Activated T-cell treated with anti-CD3 and anti-CD28 coated beads, Interleukin-2, amount 50 U/mL, for 48 hours (primary cell): ENCODE results near the gene ARHGAP25.

ENCODE experiments used
- DNase-seq, 2 experiments: peaks; one replicate each; pipeline ENCODE4 v3.0.0-alpha.2; 2020

Gene ARHGAP25

GRCh38 chr2:68734688-68735525 is at the start of gene ARHGAP25:
Gene ARHGAP25, plus strand, starts transcription at chr2:68734811. Its CDS starts 389 bp downstream, at chr2:68735200.
- peak; percentile 73 to 75 for DNase-seq

- DNase-seq, result no peak
These were observed 48.4 kb upstream of the ARHGAP25 start for GRCh38 chr2:68686178-68686577.

DNA sequence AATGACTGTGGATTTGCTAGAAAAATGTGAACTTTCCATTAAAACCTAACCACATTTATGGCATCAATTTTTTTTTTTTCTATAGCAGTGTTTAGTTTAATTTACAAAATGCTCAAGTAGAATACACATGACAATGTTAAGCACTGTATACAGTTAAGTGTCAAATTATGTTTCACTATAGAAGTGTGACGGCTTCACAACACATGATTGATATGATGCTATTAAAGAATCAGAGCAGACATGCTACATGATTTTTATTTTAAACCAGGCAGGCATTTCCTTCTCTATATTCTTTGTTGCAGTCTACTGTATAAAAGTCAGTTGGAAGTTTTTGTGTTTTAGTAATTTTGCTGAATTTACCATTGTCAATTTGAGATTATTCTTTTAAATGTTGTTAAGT is 47.6 kb upstream of the ARHGAP25 start:
- no peak for DNase-seq

DNA sequence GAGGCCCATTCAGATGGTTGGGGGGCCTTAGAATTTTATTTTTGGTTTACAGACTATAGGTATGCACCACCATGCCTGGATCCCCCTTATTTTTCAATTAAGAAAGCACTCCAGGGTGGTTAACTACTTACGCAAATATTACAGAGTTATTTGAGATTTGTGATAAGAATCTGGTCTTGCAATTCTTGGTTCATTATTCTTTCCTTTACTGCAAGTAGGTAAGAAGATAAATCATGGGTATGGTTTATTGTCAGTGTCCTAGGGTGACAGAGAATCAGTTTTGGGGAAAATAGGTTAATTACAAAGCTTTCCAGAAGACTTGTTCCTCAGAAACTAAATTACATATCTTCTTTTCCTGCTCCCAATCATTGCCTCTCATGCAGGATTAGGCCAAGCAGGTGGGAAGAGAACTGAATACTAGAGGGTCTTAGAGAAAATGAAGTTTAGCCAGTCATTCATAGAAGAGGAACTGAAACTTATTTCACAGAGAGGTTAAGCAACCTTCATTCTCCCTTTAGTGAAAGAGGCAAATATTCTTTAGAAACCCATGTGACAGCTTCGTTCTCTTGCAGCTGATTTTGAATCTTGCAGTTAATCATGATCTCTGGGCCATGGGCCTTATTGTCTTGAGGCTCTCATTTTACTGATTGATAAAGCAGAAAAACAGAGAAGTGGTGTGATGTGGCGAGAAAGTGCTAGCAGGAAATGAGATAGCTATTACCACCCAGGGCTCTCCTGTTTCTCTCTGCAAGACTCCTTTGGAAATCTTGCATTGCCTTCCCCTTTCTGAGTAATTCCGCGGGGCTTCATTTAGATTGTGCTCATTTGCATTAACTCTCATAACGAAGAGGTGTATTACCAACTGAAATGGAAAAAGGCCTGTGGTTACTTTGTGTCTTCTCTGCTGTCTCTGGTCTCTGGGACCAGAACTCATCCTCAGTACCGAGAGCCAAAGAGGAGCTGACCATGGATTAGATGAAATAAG is 44.8 kb upstream of the ARHGAP25 start:
- peak in 1 of 2 experiments; percentile 34 for DNase-seq

GRCh38 chr2:68690851-68691250 is 43.8 kb upstream of the ARHGAP25 start:
- no peak for DNase-seq

DNA sequence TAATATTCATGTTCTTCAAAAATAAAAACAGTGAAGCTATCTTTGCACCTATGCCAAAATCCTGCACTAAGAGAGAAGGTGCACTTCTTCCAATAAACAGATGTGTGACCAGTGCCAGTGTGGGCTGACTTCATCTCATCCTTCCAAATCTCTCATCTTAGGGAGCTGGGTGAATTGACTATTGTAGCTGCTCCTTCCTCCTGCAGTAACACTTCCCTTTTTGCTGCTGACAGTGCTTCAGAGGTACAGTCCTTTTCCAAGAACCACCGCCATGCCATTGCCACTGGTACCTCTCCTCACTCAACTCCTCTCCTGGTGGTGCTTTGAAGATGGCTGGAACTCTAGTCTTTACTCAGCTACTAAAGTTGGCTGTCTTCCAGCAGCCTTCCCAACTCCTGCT is 42.1 kb upstream of the ARHGAP25 start:
- DNase-seq, result no peak

GRCh38 chr2:68693951-68694350 is 40.7 kb upstream of the ARHGAP25 start:
- no peak for DNase-seq

DNA sequence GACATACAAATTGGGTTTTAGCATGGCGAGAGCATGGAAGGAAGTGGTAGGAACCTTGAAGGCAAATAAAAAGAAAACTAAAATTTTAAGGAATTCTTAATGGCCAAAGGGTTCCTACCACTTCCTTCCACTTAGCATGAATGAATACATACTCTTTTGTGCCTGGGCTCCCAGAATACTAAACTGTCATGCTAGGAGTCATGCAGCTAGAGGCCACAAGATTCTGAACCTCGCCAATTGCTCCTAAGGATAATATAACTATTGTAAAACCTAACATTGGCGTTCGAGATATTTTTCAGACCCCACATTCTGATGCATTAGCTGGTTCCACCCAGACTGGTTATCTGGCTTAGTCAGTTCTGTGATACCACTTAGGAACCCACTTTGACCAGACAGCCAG is 38.6 kb upstream of the ARHGAP25 start:
- DNase-seq, result no peak

GRCh38 chr2:68696554-68696953 is 38.1 kb upstream of the ARHGAP25 start:
- DNase-seq, result no peak

DNA sequence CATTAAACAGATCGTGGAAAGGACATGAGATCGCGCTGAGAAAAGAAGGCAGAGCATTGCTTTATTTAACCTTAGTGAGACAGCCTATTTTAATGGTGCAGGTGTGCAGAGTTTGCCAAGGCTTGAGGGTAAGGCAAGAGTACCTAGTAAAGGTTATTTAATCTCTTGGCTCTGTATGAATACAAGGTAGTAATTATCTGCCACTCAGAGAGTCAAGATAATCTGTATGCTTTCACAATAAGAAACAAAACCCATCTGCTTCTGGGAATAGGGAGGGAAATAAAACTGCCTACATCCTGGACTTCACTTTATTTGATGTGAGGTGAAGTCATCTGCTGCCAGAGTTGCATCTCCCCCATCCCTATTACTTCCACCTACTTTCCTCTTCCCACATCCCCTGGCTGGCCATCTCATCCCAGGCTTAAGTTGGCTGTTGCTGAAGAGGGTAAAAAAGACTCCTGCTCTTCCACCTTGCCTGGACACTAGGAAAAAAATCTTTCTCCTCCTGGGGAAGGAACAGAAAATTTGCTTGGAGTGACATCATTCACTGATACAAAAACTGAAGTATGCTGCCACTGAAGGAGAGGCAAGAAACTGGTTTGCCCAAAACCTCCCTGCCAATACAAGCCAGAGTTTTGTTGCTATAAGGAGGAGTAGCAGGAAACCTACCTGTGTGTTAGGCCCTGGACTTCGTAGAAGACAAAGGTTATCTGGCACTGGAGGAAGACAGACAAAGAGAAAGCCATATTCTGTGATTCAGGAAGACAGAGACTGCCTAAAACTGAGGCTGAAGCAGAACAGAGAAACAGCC is 35.8 kb upstream of the ARHGAP25 start:
- no peak for DNase-seq

- no peak for DNase-seq
These were observed 34.1 kb upstream of the ARHGAP25 start for GRCh38 chr2:68700560-68700959.

DNA sequence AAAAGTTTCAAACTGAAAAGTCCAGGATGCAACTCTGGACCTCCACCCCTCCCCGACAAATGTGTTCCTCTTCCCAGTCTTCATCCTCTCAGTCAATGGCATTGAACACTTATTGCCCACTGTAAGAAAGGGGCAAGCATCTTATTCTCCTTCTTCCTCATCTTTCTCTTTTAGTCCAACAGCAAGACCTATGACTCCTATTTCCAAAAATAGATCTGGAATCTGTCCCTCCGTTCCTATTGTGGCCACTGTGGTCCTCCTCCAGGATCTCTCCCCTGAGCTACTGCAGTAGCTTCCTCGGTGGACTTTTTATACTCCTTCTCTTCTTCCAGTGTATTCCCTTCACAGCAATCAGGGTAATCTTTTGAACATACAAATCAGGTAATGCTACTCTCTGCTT is 28.0 kb upstream of the ARHGAP25 start:
- DNase-seq, result no peak

DNA sequence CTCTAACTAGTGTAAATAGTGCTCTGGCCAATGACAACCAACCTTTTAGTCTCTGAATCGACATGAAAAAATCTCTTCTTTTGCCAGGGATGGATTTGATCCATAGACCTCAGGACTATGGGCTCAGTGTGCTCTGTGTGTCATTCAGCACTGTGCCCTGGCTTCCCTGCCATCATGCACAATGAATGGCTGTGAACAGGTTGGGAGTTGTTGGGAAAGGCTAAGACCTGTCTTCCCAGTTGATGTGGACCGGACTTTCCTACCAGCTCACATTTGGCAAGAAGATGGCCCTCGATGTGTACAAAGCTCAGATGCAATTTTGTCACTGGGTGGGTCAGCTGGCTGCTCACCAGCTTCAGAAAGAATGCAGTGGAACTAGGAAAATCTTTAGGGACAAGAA is 26.0 kb upstream of the ARHGAP25 start:
- no peak for DNase-seq

GRCh38 chr2:68709421-68709911 is 25.1 kb upstream of the ARHGAP25 start:
- no peak for DNase-seq

DNA sequence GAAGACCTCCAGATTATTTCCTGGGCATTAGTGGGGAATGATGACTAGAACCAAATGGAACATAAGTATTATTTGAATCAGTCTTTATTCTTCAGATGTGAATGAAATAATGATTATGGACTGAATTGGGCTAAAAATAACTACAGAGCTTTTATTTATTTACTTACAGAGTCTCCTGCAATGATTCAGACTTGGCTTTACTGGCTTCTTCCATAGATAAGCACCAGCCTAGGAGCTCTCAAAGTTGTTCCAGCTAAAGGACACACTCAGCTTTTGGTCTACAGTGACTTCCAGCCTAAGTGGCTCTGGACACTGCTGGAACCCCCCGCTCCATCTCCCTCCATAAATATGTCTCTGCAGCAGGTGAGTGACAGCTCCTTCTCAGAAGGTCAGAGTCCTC is 24.3 kb upstream of the ARHGAP25 start:
- DNase-seq, result no peak

- no peak for DNase-seq
These were observed 23.9 kb upstream of the ARHGAP25 start for GRCh38 chr2:68710756-68711155.

GRCh38 chr2:68714866-68715265 is 19.7 kb upstream of the ARHGAP25 start:
- peak; percentile 57 to 65 for DNase-seq

- DNase-seq, result peak; percentile 71 to 74
These were observed 19.1 kb upstream of the ARHGAP25 start for GRCh38 chr2:68715353-68716041.

DNA sequence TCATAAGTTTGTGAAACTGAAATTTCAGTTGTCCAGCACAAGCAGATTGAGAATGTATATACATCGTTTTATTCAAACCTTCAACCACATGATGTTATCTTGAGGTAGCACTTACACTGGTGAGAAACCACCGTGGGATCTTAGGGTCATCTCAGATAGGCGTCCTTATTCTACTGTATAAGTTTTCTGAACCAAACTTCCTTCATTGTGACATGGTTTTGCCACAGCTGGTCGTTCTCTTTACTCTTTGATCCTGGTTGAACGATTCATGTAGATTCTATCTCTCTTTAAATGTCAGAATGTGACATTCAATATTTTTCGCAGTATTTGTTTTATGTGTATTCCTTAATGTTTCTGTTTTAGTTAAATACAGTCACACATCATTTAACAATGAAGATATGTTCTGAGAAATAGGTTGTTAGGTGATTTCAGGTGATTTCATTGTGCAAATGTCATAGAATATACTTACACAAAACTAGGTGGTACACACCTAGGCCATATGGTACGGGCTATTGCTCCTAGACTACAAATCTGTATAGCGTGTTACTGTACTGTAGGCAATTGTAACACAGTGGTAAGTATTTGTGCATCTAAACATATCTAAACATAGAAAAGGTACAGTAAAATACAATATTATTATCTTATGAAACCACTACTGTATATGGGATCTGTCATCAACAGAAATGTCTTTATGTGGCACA is 17.9 kb upstream of the ARHGAP25 start:
- no peak for DNase-seq

GRCh38 chr2:68717305-68717661 is 17.3 kb upstream of the ARHGAP25 start:
- DNase-seq, result peak; percentile 55 to 66

GRCh38 chr2:68719912-68720311 is 14.7 kb upstream of the ARHGAP25 start:
- no peak for DNase-seq
